Hypothalamus (tissue), 51 donors: ENCODE measurements around the gene ANKFN1.
"Not testable (repeated sequence)": the region's sequence is repeated elsewhere in the genome, so short reads cannot be mapped to it uniquely, and the experiment has no call there.

ENCODE experiments used
- DNase-seq, 51 donors: peaks; one replicate each; lab custom pipeline; 2025; lab: John Stamatoyannopoulos, UW

Gene ANKFN1

DNA sequence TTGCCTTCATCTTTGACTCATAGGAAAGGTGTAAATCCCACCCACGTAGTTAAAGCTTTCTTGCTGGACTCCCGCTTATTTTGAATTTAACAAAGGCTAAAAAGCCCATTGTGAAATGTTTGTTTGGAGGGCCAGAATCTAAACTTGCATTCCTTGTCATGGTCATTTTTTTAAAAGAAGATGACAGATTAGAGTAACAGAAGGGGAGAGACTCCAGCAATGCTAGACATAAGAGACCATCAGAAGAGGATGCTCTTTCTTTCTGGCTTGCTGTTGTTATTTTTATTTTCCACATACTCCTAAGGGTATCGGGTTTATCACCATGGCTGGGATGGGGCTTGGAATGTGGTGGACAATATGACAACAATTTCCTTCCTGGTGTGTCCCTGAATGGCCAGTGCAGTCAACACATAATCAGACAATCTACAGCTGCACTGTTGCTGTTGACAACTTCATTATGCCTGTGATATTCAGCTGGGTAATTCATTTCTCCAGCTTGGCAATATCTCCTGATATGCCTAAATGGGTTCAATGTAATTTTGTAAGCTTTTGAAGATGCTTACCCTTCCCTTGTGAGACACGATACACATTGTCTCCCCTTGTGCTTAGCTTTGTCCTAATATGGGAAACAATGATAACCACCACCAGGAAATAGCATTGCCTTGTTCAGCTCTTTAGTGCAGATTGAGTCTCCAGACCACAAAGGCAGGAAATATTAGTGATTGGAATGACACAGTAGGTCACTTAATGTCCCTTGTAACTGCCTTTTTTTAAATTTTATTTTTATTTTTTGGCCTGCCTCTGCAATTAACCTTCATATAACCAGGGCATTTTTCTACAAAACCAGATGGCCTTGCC, 164.3 kb downstream of the ANKFN1 start:
- no peak for DNase-seq

- DNase-seq = peak in 1 of 51 donors; percentile 4
Measured at GRCh38 chr17:56319531-56319930, 166.3 kb downstream of the ANKFN1 start.

- no peak for DNase-seq
Measured at GRCh38 chr17:56320443-56320842, 167.2 kb downstream of the ANKFN1 start.

- peak in 1 of 51 donors; percentile 34 for DNase-seq
Measured at GRCh38 chr17:56322991-56323390, 169.7 kb downstream of the ANKFN1 start.

GRCh38 chr17:56324676-56325075, 171.4 kb downstream of the ANKFN1 start:
- no peak for DNase-seq

- DNase-seq = peak in 7 of 51 donors; percentile 3 to 15 (median 7)
Measured at GRCh38 chr17:56325313-56326000, 172.2 kb downstream of the ANKFN1 start.

- peak in 1 of 51 donors; percentile 25 for DNase-seq
Measured at GRCh38 chr17:56326001-56326359, 172.7 kb downstream of the ANKFN1 start.

DNA sequence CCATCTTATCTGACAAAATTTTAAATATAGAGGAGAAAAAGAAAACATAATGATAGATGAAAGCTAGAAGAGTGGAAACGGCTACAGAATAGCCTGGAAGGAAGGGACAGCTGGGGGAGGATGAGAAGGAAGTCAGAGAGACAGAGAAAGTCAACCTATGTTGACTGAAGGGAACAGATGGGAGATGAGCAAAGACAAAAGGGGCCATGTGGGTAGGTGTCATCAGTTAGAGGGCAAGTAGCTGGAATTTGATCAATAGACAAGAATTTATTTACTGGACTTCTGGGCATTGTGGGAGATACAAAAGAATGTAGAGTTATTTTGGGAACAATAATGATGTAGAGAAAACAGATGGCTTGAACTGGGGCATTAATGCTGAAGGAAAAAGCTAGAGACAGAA, 194.4 kb downstream of the ANKFN1 start:
- DNase-seq = no peak

- no peak for DNase-seq
Measured at GRCh38 chr17:56350592-56350991, 197.3 kb downstream of the ANKFN1 start.

DNA sequence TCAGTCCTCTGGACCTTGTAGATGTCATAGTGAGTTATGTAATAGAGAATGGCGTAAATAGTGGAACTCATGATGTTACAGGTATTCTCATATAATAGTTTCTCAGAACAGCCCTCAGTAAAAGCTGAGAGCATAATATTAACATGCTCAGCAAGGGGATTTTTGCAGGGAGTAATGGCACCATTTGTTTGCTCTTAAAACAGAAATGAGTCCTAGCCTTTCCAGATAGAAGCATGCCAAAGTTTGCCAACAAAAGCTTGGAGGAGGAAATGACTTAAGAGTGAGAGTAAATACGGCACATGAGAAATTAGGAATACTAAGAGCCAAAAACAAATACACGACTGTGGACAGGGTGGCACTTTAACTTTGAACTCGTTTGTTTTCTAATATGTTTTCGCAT, 198.4 kb downstream of the ANKFN1 start:
- DNase-seq = no peak

GRCh38 chr17:56358651-56359050, 205.4 kb downstream of the ANKFN1 start:
- no peak for DNase-seq

DNA sequence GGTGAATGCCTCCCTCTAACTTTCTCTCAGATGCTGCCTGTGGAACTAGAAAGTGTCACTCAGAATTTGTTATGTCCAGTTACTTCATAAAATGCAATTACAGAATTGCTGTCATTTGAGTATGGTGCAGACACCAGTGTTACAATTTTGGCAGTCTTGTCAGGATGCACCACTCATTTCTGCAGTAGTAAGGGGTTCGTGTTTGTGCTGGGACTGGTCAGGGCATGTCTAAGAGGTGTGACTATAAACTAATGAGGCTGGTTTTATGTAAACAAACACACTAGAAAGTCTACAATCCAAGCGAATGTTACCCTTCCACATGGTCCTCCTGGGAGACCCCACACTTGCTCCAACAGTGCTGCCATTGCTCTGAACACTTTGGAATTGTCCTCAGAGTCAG, 206.2 kb downstream of the ANKFN1 start:
- DNase-seq = no peak

DNA sequence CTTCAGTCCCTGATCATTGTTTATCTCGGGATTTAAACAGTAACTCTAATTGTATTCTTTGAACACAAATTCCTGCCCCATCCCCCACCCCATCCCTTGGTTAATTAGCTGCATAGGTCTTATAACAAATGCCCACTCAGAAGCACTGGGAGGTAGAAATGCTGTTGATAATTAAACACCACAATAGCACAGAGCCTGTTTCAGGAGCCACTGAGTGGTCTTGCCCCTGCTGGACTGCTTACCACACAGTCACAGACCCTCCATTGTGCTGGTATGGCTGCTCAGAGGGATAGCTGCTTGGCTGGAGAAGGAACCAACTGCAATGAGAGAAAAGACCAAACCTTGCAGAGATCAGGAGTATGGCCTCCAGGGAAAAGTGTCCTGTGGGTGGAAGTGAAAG, 214.1 kb downstream of the ANKFN1 start:
- no peak for DNase-seq

- DNase-seq = no peak
Measured at GRCh38 chr17:56373981-56374833, 220.9 kb downstream of the ANKFN1 start.

DNA sequence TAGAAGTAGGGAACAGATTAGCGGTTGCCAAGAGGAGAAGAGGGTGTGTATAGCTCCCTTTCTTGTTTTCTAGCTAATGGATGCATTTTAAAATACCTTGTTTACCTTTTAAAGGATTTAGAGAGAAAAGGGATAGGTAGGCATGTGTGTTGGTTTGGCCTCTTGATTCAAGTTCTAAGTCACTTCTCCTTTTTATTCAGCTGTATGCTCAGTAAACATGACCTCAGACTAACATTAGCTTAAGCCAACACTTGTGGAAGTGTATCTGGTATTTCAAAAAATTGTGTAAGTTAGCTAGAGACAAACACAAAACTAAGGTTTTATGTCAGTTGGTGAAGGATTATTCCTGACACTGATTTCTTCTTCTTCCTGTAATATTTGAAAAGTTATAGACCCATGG, 236.1 kb downstream of the ANKFN1 start:
- DNase-seq = no peak

DNA sequence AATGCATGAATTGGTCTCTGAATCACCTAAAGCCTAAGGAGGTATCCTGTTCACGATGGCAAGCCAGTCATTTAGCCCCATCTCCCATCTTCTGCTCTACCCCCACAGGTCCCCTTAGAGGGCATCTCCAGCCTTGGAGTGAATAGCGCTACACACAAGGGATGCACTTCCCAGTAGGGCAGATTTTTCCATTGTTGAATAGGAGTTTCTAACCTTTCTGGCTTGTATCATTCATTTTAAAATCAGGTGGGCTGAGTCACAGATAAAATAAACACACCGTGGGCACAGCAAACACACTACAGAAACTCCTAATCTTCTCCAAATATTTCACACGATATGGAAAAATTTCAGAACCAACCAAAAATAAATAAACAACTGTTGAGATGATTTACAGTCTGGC, 239.0 kb downstream of the ANKFN1 start:
- no peak for DNase-seq

- DNase-seq = no peak
Measured at GRCh38 chr17:56393156-56393555, 239.9 kb downstream of the ANKFN1 start.

GRCh38 chr17:56395787-56396186, 242.5 kb downstream of the ANKFN1 start:
- no peak for DNase-seq

- no peak for DNase-seq
Measured at GRCh38 chr17:56407086-56407485, 253.8 kb downstream of the ANKFN1 start.

GRCh38 chr17:56412356-56412755, 259.1 kb downstream of the ANKFN1 start:
- DNase-seq = not testable (repeated sequence)

DNA sequence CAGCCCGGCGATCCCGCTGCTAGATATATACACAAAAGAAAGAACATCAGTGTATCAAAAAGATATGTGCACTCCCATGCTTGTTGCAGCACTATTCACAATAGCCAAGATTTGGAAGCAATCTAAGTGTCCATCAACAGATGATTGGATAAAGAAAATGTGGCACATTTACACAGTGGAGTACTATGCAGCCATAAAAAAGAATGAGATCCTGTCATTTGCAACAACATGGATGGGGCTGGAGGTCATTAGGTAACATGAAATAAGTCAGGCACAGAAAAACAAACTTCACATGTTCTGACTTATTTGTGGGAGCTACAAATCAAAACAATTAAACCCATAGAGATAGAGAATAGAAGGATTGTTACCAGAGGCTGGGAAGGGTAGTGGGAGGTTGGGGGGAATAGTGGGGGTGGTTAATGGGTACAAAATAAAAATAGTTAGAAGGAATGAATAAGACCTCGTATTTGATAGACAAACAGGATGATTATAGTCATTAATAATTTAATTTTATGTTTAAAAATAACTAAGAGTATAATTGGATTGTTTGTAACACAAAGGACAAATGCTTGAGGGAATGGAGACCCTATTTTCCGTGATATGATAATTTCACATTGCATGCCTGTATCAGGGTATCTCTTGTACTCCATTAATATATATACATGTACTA, 263.5 kb downstream of the ANKFN1 start:
- no peak for DNase-seq
